ENCODE results near the gene NPDC1.

- TF ChIP-seq EZH2phosphoT487 (IDR thresholded peaks at IDR 0.05; ENCODE audit: insufficient read depth, low read depth) (no peak), EZH2 (IDR thresholded peaks at IDR 0.05; ENCODE audit: insufficient read depth, poor library complexity, severe bottlenecking) (no peak)
Observed at GRCh38 chr9:137077758-137078693, 32.0 kb upstream of the NPDC1 start.
